Stimulated activated CD8-positive, alpha-beta memory T cell treated with anti-CD3 and anti-CD28 coated beads, Interleukin-4, amount 100 ng/mL, for 1 hour (primary cell): ENCODE measurements around the gene STK32A.
"Not testable (repeated sequence)": the region's sequence is repeated elsewhere in the genome, so short reads cannot be mapped to it uniquely, and the experiment has no call there.

Experiments used
- DNase-seq, 2 donors: peaks; one replicate each; pipeline ENCODE4 v3.0.0-alpha.2; 2020; ENCODE audit warnings: low read depth in 2 of 2, low spot score in 1 of 2

The STK32A gene

DNA sequence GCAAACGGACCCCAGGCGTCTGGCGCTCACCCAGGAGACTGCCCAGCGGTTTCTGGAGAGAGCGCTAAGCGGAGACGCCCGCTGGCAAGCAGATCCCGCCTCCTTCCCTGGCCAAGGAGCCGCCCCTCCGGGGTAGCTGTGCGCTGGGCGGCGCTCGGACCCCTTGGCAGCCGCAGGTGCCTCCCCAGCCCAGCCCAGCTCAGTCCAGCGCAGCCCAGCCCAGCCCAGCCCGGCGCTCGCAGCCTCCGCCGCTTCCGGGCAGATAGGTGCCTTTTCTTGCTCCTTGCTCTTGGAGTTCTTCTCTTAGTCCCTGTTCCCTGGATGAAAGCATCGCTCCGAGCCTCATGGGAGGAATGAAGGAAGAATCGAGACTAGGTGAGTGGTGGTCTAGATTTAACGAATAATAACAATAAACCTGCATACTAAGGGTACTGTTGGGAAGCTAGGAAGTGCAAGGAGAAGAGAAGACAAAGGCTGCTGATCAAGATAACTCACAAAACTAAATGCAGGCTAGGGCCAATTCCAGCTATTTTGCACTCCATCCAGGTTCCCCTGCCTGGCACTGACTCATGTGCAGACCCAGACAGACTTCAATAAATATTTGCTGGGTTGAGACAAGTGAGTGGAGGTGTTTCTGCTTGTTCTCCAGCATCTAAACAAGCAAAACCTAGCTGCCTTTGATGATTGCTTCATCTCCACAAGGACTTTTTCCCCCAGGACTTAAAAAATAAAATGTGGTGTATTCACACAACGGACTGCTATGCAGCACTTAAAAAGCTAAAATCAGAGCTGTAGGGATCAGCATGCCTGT lies at the start of gene STK32A:
STK32A (plus strand) TSS at position 202 of the 811 bp plus-strand sequence. CDS start 4,609 bp downstream, outside the sequence.
- no peak for DNase-seq

DNA sequence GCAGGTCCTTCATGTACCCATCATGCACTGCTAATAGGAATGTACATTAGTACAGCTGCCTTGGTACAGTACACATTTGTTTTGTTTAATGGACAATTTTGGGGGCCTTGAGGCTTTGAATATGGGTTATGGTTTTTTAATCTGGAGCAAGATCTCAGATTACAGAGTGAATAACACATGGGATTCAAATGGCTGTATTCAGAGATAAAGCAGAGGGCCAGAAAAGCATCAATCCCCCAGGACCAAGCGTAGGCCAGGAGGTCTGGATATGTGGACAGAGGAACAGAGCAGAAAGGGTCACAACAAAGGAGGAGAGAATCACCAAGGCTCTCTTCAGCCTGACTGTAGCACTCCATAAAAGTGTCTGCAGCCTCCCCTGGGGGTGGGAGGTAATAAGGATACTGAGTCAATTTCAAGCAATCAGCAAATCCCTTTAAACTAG lies 47.7 kb upstream of the STK32A start:
- DNase-seq: no peak

DNA sequence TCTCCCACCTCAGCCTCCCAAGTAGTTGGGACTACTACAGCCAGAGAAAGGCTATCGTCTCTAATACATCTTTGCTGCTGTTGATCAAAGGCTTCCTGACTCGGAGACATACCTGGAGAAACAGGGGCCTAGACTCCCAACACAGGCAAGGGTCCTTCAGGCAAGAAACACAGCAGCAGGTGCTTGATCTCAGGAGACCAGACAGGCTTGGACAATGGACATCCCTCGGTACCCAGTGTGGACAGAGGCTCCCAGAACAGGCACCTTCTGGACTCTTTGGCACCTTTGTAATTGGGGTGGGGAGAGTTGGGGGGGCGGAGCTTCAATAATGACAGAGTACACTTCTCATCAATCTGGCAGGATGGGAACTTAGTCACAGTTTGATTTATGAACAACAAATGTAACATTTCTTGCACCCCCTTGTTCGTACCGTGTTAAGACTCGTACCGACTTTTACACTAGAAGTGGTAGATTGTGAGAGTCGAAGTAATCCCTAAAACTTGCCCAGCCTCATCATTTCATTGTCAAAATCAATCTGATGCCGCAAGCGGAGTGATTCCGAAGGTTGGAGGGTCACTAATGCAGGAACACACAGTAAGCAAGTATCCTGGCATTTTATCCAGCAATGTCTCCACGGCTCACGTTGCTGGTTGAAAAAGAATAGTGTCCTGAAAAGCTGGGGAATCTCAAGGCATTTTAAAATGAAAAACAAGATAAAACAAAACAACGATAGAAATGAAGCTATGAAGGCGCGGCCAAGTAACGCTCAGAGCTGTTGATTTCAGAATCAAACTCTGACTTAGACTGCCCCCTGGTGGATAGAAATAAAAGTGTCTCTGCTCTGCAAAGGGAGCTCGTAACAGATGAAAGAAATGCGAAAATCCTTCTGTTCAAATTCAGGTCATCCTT lies 46.4 kb upstream of the STK32A start:
- no peak for DNase-seq

DNA sequence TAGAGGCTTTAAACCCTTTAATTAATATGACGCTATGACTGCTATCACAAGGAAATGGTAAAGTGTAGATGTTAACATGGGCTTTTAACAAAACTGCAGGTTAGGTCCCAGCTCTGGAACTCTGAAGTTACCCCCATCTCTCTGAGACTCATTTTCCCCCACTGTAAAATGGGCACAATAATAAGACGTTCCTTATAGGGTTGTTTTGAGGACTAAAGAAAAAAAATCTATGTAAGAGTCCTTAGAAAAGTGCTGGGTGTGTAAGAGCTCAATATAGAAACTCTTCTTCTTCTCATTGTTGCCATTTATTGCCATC lies 45.8 kb upstream of the STK32A start:
- DNase-seq: no peak

DNA sequence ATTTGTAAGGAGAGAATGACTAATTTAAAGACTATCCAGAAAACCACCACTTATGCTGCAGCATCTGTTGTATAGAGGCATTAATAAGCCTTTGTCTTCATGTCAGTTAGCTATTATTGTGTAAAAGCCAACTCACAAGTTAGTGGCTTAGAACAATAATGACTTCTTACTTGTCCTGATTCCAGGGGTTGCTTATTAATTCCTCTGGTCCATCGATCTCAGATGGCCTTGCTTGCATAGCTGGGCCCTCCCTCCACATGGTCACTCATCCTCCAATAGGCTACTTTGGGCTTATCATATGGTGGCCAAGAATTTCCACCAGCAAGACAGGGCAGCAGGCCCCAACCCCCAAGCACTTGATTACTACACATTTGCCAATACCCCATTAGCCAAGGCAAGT lies 44.5 kb upstream of the STK32A start:
- DNase-seq: no peak

DNA sequence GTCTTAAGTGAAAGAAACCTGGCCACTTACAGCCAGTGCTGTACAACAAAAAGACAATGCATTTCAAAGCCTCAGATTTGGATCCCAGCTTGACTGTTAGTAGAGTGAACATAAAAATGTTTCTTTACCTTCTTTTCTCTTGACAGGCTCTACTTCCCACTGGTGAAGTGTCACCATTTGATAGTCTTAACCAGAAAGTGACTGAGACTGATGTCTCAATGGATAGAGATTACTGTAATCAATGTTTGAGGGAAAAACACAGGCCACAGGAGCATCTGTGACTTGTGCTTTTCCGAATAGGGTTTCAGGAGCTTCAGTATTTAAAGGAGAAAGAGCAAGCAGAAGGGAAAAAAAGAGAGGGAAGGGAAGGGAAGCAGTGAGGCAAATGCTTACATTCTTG lies 41.7 kb upstream of the STK32A start:
- no peak for DNase-seq

DNA sequence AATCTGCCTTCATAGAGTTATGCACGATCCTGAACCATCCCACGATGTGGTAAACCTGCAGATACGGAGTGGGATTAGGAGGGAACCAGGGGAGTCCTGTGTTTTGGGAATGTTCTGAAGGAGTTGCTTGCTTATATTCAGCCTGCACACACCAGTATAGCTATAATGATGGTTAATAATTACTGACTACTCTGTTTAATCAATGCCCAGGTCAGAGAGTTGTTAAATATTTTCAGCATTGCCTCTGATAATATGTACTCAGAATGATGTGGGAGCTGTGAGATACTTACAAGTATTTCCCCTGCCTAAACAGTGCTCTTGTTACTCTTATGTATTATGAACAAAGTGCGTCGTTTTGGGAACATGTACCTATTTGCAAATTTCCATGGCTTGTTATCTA lies 34.8 kb upstream of the STK32A start:
- no peak for DNase-seq

DNA sequence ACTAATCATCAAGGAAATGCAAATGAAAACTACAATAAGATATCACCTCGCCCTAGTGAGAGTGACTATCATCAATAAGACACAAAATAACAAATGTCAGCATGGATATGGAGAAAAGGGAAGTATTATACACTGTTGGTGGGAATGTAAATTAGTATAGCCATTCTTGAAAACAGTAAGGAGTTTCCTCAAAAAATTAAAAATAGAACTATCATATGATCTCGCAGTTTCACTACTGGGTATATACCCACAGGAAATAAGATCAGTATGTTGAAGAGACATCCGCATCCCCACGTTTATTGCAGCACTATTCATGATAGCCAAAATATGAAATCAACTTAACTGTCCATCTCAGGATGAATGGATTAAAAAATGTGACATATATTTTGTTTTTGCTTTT lies 31.6 kb upstream of the STK32A start:
- DNase-seq: no peak

DNA sequence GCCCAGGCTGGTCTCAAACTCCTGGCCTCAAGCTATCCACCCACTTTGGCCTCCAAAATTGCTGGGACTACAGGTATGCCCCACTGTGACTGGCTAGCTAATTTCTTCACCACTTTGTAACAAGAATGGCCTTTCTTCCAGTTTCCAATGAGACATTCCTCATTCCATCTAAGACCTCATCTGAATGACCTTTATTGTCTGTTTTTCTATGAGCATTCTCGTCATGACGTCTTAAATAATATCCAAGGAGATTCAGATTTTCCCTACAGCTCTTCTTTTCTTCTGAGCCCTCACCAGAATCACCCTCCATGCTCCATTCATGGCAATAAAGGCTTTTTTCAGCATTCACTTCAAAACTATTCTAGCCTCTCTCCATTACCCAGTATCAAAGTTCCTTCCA lies 30.2 kb upstream of the STK32A start:
- no peak for DNase-seq

DNA sequence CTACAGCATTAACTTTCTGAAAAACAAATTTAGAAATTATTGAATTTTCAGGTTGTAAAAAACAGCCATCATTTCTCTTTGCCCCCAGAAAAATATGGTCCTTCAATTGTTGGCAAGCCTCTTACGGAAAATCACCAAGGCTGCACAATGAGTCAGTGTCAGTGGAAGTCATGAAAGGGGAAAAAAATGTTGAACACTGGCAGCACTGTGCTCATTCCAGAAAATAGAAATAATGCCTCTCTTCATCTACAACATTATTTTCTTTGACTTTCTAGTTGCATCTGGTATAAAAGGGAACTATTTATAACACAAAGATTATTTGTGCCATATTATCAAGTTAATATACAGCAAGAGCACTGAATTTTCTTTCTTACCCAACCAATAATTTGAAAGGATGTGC lies 26.7 kb upstream of the STK32A start:
- DNase-seq: no peak

DNA sequence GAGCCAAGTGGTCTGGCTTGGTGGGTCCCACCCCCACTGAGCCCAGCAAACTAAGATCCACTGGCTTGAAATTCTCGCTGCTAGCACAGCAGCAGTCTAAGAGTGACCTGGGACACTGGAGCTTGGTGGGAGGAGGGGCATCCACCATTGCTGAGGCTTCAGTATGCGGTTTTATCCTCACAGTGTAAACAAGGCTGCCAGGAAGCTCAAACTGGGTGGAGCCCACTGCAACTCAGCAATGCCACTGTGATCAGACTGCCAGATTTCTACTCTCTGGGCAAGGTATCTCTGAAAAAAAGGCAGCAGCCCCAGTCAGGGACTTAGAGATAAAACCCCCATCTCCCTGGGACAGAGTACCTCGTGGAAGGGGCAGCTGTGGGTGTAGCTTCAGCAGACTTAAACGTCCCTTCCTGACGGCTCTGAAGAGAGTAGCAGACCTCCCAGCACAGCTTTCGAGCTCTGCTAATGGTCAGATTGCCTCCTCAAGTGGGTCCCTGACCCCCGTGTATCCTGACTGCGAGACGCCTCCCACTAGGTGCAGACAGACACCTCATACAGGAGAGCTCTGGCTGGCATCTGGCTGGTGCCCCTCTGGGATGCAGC lies 18.2 kb upstream of the STK32A start:
- DNase-seq: no peak

DNA sequence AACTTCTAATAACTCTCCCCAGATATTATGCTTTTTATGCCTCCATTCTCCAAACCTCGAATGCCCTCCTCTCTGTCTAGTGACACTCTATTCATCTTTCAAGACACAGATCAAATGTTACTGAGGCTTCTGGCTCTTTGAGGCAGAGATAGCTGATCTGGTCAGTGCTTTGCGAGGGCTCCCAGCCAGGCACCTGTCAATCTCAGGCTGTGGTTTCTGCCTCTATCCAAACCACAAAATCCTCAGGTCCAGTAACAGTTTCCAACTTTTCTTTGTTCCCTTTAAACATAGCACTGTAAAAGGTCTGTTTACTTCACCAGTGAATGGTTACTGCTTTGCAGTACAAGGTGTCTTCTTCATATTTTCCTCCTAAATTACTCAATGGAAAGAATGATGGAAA lies 11.5 kb upstream of the STK32A start:
- DNase-seq: no peak

DNA sequence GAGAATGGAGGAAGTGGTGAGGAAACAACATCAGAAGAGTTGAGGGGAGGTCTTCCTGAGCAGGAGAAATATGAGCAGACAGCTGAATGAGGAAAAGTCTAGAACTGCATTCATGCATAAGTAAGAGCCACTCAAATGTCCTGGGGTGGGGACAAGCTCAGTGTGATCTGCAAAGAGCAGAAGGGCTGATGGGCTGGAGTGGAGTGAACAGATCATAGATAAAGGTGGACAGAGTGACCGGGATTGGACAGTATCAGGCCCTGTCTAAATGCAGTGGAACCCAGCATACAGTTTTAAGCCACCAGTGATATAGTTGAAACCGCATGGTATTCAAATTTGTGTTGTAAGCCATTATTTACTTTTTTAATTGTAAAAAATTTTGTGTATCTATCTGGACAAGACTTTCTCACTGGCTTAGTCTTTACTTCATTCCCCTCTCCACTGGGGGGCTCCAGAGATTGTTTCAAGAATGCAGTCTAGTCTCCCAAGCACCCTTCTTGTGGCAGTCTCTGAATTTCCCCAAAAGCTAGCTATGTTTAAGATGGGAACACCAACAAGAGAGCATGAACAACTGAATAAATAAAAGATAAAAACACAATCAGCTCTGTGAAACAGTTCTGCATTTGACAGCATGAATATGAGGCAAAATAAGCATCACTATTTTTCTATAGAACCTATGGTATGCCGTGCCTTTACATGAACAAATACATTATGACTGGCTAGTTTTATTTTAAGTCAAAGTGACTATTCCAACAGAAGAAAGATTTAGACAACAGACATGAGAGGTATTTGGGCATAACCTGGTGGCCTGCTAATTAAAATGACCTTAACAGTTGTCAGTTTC lies 10.7 kb upstream of the STK32A start:
- no peak for DNase-seq

DNA sequence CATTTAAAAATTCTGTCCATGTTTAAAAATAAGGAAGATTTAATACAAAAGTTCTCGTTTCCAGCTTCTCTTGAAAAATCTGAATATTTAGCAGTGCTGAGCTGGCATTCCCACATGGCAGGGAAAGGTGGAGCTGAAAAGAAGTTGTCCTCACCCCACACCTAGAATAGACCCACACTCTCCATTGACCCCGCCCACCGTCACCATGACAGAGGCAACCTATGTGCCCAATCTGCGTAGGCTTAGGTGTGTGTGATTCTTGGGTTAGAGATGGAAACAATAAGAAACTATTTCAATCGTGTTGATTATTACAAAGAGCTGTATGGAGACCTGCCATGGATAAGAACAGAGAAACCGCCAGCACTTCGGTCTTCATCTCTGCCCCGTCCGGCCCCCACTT lies 8.9 kb upstream of the STK32A start:
- DNase-seq: no peak

DNA sequence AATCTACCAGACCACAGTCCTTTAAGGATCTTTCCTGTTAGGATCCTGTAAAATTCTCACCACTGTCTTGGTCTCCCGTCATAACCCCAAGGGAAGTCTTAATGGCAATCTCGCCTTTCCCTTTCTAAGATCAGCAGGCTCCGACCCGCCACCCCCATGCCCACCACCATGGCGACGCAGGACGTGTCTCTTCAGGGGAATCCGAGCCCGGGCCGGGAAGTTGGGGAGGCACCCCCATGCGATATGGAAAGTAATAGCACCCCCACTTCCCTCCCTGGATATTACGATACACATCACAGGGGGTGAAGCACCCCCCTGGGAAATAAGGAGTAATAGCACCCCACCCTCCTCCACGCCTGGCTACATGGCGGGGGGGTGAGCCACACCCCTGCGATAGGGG lies 8.3 kb upstream of the STK32A start:
- no peak for DNase-seq

DNA sequence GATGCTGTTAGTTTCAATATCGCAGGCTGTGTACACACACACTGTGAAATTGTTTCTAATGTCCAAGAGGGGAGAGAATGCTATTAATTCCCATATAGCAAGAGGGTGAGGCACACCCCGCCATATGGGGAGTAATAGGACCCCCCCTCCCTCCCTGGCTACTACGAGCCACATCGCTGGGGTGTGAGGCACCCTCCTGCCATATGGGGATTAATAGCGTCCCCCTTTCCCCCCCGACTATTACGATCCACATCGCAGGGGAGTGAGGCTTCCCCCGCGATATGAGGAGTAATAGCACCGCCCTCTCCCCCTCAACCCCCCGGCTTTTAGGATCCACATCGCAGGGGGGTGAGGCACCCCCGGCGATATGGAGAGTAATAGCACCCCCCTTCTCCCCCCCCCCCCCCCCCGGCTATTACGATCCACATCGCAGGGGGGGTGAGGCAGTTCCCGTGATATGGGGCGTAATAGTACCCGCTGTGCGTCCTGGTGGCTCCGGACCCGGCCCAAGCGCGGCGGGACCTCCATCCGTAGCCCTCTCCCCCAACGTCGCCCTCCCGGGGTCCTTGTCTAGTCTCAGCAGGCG lies 494 bp upstream of the STK32A start:
- no peak for DNase-seq

DNA sequence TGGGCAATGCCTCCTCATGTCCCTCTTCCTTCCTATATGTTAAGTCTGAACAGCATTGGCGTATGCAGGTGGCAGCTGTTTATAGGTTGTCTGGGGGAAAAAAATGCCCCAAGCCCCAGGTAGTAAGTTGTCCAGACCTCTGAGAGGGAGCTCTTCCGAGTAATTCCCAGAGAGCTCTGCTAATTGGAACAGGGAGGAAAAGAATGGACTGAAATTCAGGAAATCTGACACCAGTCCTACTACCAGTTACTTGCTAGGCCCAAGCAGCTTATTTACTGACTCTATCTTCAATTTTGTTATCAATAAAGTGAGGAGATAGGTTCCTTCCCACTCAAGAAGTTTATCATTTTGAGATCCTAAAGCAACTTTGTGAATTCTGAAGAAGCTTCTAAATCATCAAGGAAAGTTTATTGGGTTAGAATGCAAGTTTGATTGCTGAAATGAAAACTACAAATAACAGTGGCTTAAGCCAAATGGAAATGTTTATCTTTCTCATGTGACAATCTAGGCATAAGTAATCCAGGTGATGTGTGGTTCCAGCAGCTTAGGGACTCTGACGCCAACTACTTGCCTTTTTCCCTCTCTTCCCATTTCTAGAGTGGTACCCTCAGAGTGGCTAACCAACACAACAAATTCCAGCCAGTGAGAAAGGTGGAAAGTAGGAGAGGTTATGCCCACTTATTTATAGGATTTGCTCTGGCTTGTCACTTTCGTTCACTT lies 5.6 kb downstream of the STK32A start:
- no peak for DNase-seq

DNA sequence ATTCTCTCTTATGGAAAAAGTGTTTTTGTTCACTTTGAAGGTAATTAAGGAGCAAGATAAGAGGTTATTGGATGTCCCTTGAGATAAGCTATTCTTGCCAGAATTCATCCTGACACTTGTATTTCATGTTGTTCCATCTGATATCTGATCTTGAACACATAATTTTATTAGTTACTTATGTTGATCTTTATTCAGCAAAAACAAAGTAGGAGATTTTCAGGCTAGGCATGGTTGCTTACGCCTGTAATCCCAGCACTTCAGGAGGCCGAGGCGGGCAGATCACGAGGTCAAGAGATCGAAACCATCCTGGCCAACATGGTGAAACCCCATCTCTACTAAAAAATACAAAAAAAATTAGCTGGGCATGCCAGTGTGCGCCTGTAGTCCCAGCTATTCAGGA lies 8.4 kb downstream of the STK32A start:
- DNase-seq: not testable (repeated sequence)

DNA sequence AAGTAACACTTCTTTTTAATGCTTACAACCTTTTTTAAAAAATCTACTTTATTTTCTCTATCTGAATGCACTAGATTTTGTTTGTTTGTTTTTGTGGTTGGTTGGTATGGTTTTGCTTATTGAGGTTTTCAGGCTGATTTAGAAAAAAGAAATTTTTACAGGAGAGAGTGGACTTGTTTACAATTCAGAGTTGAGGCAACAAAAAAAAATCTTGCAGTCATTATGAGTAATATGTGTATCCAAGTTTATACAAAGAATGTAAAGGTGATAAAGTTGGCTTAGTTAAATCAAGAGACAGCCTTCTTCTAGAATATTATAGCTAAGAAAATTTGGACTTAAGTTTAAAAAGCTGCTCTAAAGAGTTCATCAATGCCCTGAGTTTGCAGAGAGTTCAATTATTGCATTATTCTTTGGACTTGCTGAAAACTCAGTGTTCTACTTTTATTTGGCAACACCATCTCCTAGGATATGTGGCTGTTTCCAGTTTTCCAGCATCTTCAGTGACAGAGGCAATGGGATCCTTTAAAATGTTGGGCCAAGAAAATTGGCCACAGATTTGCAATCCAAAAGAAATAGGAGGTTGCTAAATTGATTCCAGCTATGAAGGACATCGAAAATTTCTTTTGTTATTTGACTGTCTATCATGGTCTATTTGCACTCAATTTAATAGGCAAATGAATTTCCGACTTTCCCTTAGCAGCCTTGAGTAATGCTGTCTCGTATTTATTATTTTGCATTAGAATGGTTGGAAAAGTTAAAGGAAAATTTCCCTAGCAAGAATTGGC lies 10.7 kb downstream of the STK32A start:
- no peak for DNase-seq
